CD4-positive, alpha-beta T cell treated with Interferon alpha-2 for 1 hour (primary cell): Measurements from ENCODE around the gene C3orf18.
"Not testable (repeated sequence)": the region's sequence is repeated elsewhere in the genome, so short reads cannot be mapped to it uniquely, and the experiment has no call there.

ENCODE experiments used
- DNase-seq, 2 donors: peaks; one replicate each; pipeline ENCODE4 v3.0.0-alpha.2; 2020 to 2022

C3orf18 gene

DNA sequence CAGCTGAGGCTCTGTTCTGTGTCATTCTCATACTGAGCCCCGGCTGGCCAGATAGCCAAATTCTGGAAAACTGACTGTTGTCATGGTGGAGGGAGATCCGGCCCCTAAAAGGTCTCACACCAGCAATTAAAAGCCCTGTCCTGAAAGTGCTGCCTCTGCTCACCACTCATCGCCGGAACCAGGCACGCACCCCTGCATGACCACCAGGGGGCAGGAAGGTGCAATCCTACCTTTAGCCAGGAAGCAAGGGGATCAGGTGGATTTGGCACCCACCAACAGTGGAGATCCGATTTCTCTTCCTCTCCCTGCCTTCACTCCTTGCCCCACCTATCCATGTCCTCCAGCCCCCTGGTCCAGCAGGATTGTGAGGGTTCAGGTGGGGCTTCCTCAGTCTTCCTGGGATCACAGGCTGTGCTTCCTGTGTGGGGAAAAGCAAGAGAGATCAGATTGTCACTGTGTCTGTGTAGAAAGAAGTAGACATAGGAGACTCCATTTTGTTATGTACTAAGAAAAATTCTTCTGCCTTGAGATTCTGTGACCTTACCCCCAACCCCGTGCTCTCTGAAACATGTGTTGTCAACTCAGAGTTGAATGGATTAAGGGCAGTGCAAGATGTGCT, 48.0 kb downstream of the C3orf18 start:
- peak; percentile 62 to 76 for DNase-seq

DNA sequence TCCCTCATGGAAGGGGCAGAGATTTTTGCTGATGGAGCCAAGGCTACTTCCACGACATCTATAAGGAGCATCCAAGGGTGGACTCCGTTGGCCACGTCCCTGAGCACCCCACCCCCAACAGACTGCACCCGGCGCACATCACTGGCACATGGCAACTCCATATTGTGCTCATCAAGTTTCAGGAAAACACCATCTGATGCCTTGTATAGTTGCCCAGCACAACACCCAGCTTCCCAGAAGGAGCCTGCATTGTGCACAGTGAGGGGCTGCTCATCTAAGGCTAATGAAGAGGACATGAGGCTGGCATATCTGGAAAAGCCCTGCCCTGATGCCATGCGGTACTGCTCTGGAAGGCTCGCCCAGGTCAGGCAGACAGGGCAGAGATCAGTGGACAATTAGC, 49.1 kb downstream of the C3orf18 start:
- no peak for DNase-seq

DNA sequence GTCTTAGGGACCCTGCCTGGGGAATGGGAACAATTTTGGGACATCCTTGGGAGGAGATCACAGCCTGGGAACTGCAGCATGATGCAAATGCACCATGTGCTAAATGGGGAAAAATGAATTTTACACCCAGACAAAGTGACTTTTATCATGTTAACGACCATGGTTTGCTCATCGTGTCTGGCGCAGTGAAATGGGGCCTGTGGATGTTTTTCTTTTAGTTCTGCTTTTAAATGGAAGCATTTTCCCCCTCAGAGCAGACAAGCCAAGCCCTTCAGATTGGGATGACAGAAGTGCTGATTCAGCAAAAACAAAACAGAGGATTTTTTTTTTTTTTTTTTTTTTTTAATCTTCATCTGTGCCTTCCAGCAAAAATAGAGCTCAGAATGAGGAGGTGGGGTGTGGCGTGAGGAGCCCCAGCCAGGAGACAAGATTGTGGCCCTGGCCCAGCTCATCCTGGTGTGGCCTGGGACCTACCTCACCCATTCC, 49.8 kb downstream of the C3orf18 start:
- no peak for DNase-seq

DNA sequence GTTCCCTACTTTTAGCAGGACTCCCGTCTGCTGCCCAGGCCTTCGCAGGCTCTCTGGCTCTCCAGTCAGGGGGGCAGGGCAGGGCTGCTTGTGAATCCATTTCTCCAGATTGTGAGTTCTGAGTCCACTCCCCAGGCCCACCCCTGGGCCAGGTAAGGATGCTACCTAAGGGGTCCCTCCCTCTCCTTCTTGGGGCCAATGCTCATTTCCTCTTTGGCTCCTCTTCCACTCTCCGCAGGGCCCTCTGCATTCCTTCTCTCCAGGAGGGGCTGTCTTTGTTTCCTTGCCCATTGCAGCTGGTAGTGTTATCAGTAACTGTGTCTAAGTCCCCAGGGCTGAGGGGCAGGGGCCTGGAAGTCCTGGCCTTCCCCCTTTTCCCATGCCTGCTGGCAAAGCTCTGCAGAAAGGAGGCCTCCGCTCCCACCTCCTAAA, 51.1 kb downstream of the C3orf18 start:
- no peak for DNase-seq

DNA sequence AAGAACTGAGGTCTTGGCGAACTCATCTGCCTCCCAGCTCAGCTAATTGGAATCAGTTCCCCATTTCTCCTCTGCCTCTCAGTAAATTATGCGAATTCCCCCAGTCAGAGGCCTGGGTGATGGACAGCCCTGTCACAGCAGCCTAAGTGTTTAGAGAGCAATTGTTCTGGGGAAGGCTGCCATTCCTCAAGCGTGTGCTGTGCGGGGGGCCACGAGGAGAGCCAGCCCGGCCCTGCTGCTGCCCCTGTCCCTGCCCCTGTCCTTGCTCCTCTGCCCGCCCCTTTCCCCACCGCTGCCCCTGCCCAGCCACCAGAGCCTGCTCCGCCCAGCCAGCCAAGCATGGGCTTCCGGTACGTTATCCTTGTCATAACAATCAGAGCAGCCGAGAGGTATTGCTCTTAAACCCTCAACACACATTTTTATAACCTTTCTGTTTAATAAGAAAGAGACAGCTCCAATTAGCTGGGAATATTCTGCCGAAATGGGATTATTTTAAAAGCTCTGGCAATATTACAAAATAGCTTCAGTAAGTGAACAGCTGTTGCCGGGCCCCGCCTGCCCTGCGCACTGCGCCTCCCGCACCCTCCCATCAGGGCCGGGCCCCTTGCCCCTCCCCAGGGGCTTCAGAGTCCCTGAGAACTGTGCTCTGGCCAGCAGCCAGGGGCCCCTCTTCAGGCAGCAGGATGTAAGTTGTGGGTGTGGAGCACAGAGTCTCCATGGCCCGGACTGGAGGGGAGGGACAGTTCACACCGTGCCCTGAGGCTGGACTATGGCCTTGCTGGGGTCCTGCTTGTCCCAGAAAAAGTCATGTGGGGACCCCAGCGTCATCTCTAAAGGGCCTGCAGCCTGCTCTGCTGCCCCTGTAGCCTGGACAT, 51.7 kb downstream of the C3orf18 start:
- DNase-seq = peak in 1 of 2 donors; percentile 12

DNA sequence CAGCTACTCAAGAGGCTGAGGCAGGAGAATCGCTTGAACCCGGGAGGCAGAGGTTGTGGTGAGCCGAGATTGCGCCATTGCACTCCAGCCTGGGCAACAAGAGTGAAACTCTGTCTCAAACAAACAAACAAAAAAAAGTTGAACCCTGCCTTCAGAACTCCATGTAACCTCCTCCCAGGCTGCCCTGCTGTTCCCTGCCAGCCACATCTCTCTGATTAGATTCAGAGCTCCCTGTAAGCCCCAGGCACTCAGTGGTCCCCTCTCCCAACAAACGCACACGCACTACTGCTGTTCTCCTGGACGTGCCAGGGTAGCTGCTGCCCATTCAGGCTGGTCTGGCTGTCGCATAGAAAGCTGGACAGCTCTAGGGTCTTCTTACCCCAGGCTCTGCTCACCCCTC, 54.6 kb downstream of the C3orf18 start:
- not testable (repeated sequence) for DNase-seq

DNA sequence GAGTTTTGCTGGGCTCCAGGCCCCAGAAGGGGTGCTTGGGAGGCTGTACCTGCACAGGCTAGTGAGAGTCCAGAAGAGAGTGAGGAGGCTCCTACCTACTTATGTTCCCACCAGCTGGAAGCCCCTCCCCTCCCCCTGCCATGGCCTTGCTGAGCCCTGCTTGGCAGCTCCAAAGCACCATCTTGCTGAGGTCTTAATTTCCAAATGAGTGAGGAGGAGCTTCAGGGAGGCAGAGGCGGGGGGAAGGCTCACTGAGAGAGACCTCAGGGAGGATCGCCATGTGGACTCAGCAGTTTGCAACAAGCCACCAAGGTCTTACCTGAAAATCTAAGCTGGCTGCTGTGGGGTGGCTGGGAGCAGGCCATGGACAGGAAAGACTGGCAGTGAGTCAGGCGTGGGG, 55.4 kb downstream of the C3orf18 start:
- no peak for DNase-seq

DNA sequence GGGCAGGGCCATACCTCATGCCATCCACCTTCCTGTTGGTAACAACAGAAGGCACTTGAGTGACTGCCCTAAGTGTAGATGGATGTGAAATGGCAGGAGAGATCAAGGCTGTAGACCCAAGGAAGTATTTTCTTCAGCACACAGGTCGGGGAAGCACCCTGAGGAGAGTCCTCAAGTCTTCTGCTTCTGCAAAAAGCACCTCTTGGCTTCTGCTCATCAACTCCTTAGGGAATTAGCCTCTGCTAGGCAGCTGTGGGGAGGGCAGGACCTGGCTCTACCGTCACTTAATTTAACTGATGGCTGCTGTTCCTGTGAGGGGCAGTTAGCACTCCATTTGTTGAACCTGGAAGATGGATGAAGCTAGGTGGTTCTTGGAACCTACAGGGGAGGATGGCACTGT, 57.2 kb downstream of the C3orf18 start:
- no peak for DNase-seq

DNA sequence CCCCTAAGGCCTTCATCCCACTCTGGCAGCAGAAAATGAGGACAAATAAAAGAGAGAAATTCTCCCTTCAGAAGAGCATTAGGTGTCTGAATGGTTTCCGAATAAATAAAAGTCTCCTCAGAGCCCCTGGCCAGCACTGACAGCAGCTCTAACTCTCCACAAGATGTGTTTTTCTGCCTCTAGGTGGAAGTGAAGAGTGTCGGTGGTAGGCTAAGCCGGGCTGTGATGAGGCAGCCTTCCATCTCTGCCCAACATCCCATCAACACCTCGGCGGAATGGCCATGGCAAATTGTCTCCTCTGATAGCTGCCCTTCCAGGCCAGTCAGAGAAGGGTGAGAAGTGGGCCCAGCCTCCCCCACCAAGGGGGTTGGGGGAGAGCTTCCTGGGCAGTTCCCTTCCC, 57.8 kb downstream of the C3orf18 start:
- no peak for DNase-seq

DNA sequence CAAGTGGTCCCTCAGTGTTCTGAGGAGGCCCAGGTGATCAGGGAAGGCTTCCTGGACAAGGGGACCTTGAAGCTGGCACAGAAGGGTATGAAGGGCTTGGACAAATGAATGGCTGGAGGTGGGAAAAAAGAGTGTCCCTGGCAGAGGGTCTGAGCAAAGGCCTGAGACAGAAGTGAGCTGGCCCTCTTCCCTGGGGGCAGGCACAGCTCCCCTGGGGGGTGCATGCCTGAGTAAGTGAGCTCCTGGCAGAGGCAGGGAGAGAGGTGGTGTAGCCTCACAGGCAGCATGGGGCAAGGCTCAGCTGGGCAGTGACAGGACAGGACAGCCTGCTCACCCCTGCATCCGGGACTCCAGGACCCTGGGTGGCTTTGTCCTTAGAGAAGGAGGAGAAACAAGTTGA, 58.7 kb downstream of the C3orf18 start:
- no peak for DNase-seq
